GM23338 (cell line): Measurements from ENCODE around the gene CASP10. TPM values are rescaled to one million over a fixed set of nuclear protein-coding genes. Genes with fewer than 3 reads are reported as not detected.

Experiments
- ATAC-seq: fragments of 200-7000 bp; cut with Tn5 transposase; 3 replicates; pipeline ENCODE4 v1.9.1; 2020
- DNase-seq: peaks from one replicate; pipeline ENCODE4 v3.0.0-alpha.2; 2015; ENCODE audit warnings: low spot score
- H2AFZ ChIP-seq: fragments of 200-600 bp; sonication (generic); 2 replicates; pipeline ENCODE4 v1.8.0; 2016; ENCODE audit warnings: antibody characterized with exemption, mild to moderate bottlenecking, moderate library complexity
- H3F3A ChIP-seq: fragments of 200-600 bp; sonication (generic); replicated peaks from 2 replicates; pipeline ENCODE4 v1.8.0; 2017; ENCODE audit warnings: antibody characterized with exemption, mixed run types, low read depth
- H3K27ac ChIP-seq: fragments of 200-600 bp; sonication (generic); 2 replicates; pipeline ENCODE4 v1.6.1; 2016; ENCODE audit warnings: low read depth
- H3K27me3 ChIP-seq: fragments of 200-600 bp; sonication (generic); 2 replicates; pipeline ENCODE4 v1.8.0; 2016; ENCODE audit warnings: mild to moderate bottlenecking, mixed run types, moderate library complexity; ENCODE audit not compliant: insufficient read depth
- H3K36me3 ChIP-seq: fragments of 200-600 bp; sonication (generic); 2 replicates; pipeline ENCODE4 v1.8.0; 2016; ENCODE audit warnings: mild to moderate bottlenecking; ENCODE audit not compliant: insufficient read depth
- H3K4me1 ChIP-seq: fragments of 200-600 bp; sonication (generic); 2 replicates; pipeline ENCODE4 v1.8.0; 2016; ENCODE audit warnings: mild to moderate bottlenecking, moderate library complexity; ENCODE audit not compliant: insufficient read depth
- H3K4me2 ChIP-seq: fragments of 200-600 bp; sonication (generic); 2 replicates; pipeline ENCODE4 v1.7.1; 2017; ENCODE audit warnings: mixed run types
- H3K4me3 ChIP-seq: fragments of 200-600 bp; sonication (generic); 2 replicates; pipeline ENCODE4 v1.6.1; 2016; ENCODE audit warnings: mixed run types
- H3K79me2 ChIP-seq: fragments of 200-600 bp; sonication (generic); replicated peaks from 2 replicates; pipeline ENCODE4 v1.8.0; 2017; ENCODE audit warnings: mild to moderate bottlenecking; ENCODE audit not compliant: insufficient read depth
- H3K9me2 ChIP-seq: fragments of 200-600 bp; sonication (generic); 2 replicates; pipeline ENCODE4 v1.8.0; 2017; ENCODE audit not compliant: insufficient read depth
- H4K20me1 ChIP-seq: fragments of 200-600 bp; sonication (generic); replicated peaks from 2 replicates; pipeline ENCODE4 v1.8.0; 2017; ENCODE audit warnings: mild to moderate bottlenecking; ENCODE audit not compliant: insufficient read depth
- H3K27ac Mint-ChIP-seq: 2 replicates; pipeline ENCODE4 v1.8.0; 2020; ENCODE audit warnings: inconsistent platforms, mild to moderate bottlenecking, moderate library complexity, mixed read lengths
- H3K27me3 Mint-ChIP-seq: 3 replicates; pipeline ENCODE4 v1.8.0; 2022; ENCODE audit warnings: low read depth, mild to moderate bottlenecking, moderate library complexity, mixed read lengths, inconsistent platforms; ENCODE audit not compliant: insufficient read depth, poor library complexity
- H3K36me3 Mint-ChIP-seq: 3 replicates; pipeline ENCODE4 v1.8.0; 2021; ENCODE audit warnings: low read depth, mild to moderate bottlenecking, inconsistent platforms, moderate library complexity, mixed read lengths
- H3K4me1 Mint-ChIP-seq: 3 replicates; pipeline ENCODE4 v1.8.0; 2020; ENCODE audit warnings: mild to moderate bottlenecking, inconsistent platforms, mixed read lengths
- H3K4me3 Mint-ChIP-seq: 3 replicates; pipeline ENCODE4 v1.8.0; 2021; ENCODE audit warnings: moderate library complexity, mild to moderate bottlenecking, inconsistent platforms, mixed read lengths
- H3K9me3 Mint-ChIP-seq: 3 replicates; pipeline ENCODE4 v1.8.0; 2020; ENCODE audit warnings: moderate library complexity, mild to moderate bottlenecking, inconsistent platforms, mixed read lengths
- NANOG ChIP-seq: IDR thresholded peaks from 2 replicates; pipeline ENCODE4 v1.6.1; 2016; ENCODE audit warnings: antibody characterized with exemption, borderline replicate concordance
- STAT1 ChIP-seq: IDR thresholded peaks from one replicate; pipeline ENCODE4 v1.6.1; 2016; ENCODE audit warnings: antibody characterized with exemption; ENCODE audit not compliant: unreplicated experiment
- ZNF114 ChIP-seq: fragments of 250-450 bp; sonication (Bioruptor Pico); IDR thresholded peaks from 2 replicates; pipeline ENCODE4 v1.5.0; 2020; ENCODE audit warnings: mild to moderate bottlenecking, moderate library complexity
- ZNF331 ChIP-seq: fragments of 250-450 bp; sonication (Bioruptor Pico); IDR thresholded peaks from 2 replicates; pipeline ENCODE4 v1.5.0; 2020; ENCODE audit warnings: low read depth, mild to moderate bottlenecking, moderate library complexity
- polyA plus RNA-seq: library from polyadenylated mRNA; unstranded; fragments of >200 nt; fragmentation: Nextera tagmentation; extraction: Ambion mirVana; gene quantifications from 2 replicates; pipeline ENCODE4 v1.2.1, GENCODE V29; 2016
- total RNA-seq: library from RNA; depleted of rRNA; stranded (reverse); fragments of >200 nt; shearing (Covaris generic); gene quantifications from 2 replicates; pipeline ENCODE4 v1.2.3, GENCODE V29; 2014
- TF ChIP-seq, protein P1 (sequence below): IDR thresholded peaks from 2 replicates; pipeline ENCODE4 v1.6.1; 2016; ENCODE audit warnings: antibody characterized with exemption
- TF ChIP-seq, protein P2 (sequence below): fragments of 250-450 bp; sonication (Bioruptor Pico); IDR thresholded peaks from 2 replicates; pipeline ENCODE4 v1.5.0; 2020; ENCODE audit warnings: mild to moderate bottlenecking, moderate library complexity
- TF ChIP-seq, protein P3 (sequence below), 2 experiments: fragments of 200-600 bp in 1 of 2; sonication (generic) in 1 of 2; conservative IDR thresholded peaks; 2 replicates each; pipeline versions ENCODE4 v1.5.1 to v1.6.1; 2016 to 2017; ENCODE audit warnings: antibody characterized with exemption in 2 of 2, low read depth in 2 of 2, mild to moderate bottlenecking in 2 of 2, moderate library complexity in 1 of 2

The CASP10 gene
- total and polyA plus RNA-seq, 2 experiments from 2014 or later: 1.9 to 3.5 TPM

DNA sequence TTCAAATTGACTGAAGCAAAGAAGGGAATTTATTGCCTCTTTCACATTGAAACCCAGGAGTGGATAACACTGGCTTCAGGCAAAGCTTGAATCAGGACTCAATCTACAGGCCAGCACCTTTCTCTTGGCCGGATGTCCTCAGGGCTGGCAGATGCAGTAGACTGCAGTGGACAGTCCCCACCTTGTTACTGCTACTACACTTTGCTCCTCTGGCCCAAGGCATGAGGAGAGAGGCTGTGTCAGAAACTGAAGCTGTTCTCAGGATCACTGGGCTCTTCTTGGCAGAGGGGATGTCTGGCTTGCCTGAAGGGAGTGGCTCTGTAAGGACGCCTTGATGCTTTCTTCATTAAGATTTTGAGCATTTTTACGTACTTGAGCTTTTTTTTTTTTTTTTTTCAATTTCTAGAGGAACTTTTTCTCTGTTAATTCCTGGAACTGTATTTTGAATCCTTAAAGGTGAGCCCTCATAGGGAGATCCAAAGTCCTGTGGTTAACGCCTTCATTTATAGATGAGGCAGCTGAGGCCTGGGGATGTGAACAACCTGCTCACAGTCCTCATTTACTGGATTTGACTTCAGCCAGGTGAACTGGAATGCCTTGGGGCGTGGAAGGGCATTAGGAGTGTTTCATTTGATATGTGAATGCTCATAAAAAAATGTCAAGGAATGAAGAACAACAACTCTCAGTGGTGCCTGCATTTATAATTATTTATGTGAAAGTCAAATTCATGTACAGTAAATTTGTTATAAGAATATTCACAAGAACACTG is 36.6 kb downstream of the CASP10 start:
- H3F3A ChIP-seq: no peaks in the 10 kb centered on the region
- H3K4me1 Mint-ChIP-seq: peaks cover 24% of the 10 kb centered on the region
- no peaks in the 10 kb centered on the region; the same call in 1 of the 3 replicates for H3K9me3 Mint-ChIP-seq
- H3K27me3 ChIP-seq: no peaks in the 10 kb centered on the region
- H2AFZ ChIP-seq: no peak overlapping the region
- H3K4me3 Mint-ChIP-seq: no peak overlapping the region
- peaks cover 10% of the 10 kb centered on the region; the same call in 1 of the 3 replicates for H3K36me3 Mint-ChIP-seq
- DNase-seq (no peak), ATAC-seq (peak; percentile 39)
- H3K4me3 ChIP-seq: no peak overlapping the region
- H3K27ac ChIP-seq: no peak overlapping the region; the same call in 1 of the 2 replicates
- H3K4me2 ChIP-seq: peak overlapping the region; percentile 64; the same call in 1 of the 2 replicates
- H3K36me3 ChIP-seq: no peaks in the 10 kb centered on the region
- peaks cover 19% of the 10 kb centered on the region for H3K4me1 ChIP-seq
- no peak overlapping the region for H3K27ac Mint-ChIP-seq
- no peaks in the 10 kb centered on the region for H3K79me2 ChIP-seq
- H3K9me2 ChIP-seq: no peaks in the 10 kb centered on the region; the same call in 1 of the 2 replicates
- no peaks in the 10 kb centered on the region for H4K20me1 ChIP-seq
- TF ChIP-seq ZNF114 (CRISPR knock-in tag): no peak
- no peak for TF ChIP-seq ZNF331 (CRISPR knock-in tag)
- TF ChIP-seq, protein P1, sequence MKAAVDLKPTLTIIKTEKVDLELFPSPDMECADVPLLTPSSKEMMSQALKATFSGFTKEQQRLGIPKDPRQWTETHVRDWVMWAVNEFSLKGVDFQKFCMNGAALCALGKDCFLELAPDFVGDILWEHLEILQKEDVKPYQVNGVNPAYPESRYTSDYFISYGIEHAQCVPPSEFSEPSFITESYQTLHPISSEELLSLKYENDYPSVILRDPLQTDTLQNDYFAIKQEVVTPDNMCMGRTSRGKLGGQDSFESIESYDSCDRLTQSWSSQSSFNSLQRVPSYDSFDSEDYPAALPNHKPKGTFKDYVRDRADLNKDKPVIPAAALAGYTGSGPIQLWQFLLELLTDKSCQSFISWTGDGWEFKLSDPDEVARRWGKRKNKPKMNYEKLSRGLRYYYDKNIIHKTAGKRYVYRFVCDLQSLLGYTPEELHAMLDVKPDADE: no peak
- no peak for TF ChIP-seq STAT1
- no peaks in the 10 kb centered on the region for H3K27me3 Mint-ChIP-seq

DNA sequence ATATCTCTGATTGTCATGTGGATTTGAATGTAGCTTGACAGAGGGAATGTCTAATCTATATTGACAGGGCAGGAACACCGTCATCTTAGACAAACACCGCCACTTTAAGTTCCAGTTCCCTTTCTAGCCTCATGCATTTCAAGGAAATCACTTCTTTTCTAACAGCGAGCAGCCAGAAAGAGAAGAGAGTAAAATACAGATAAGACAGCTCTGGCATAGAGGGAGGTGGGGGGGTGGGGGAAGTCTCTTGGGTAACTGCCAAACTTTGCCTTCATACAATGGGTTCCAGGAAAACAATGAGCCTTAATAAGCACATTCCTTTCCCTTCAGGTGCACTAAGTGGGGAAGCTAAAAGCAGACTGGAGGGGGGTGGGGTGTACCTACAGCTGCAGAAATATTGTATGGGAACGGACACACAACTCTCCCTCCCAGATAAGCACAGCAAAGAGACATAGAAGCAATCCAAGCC is 37.2 kb downstream of the CASP10 start:
- Histone ChIP-seq H3K27ac (peak overlapping the region; percentile 80), H3K4me3 (0 out of 2 replicates have a peak overlapping the region, but pooled peaks have one; percentile 9), H3K4me2 (peak overlapping the region; percentile 64; the same call in 1 of the 2 replicates), H3K36me3 (no peaks in the 10 kb centered on the region), H3F3A (no peaks in the 10 kb centered on the region), H2AFZ (no peak overlapping the region), H3K9me2 (no peaks in the 10 kb centered on the region; the same call in 1 of the 2 replicates), H4K20me1 (no peaks in the 10 kb centered on the region), H3K79me2 (no peaks in the 10 kb centered on the region), H3K27me3 (no peaks in the 10 kb centered on the region), H3K4me1 (peaks cover 19% of the 10 kb centered on the region)
- ATAC-seq (peak; percentile 88), DNase-seq (peak; percentile 56)
- H3K36me3 Mint-ChIP-seq: peaks cover 10% of the 10 kb centered on the region; the same call in 1 of the 3 replicates
- H3K9me3 Mint-ChIP-seq: no peaks in the 10 kb centered on the region; the same call in 1 of the 3 replicates
- H3K4me3 Mint-ChIP-seq: no peak overlapping the region
- H3K4me1 Mint-ChIP-seq: peaks cover 24% of the 10 kb centered on the region
- H3K27ac Mint-ChIP-seq: no peak overlapping the region
- peaks cover 2% of the 10 kb centered on the region for H3K27me3 Mint-ChIP-seq
- TF ChIP-seq, protein P1: no peak
- TF ChIP-seq STAT1: no peak
- no peak for TF ChIP-seq NANOG
- TF ChIP-seq, protein P2, sequence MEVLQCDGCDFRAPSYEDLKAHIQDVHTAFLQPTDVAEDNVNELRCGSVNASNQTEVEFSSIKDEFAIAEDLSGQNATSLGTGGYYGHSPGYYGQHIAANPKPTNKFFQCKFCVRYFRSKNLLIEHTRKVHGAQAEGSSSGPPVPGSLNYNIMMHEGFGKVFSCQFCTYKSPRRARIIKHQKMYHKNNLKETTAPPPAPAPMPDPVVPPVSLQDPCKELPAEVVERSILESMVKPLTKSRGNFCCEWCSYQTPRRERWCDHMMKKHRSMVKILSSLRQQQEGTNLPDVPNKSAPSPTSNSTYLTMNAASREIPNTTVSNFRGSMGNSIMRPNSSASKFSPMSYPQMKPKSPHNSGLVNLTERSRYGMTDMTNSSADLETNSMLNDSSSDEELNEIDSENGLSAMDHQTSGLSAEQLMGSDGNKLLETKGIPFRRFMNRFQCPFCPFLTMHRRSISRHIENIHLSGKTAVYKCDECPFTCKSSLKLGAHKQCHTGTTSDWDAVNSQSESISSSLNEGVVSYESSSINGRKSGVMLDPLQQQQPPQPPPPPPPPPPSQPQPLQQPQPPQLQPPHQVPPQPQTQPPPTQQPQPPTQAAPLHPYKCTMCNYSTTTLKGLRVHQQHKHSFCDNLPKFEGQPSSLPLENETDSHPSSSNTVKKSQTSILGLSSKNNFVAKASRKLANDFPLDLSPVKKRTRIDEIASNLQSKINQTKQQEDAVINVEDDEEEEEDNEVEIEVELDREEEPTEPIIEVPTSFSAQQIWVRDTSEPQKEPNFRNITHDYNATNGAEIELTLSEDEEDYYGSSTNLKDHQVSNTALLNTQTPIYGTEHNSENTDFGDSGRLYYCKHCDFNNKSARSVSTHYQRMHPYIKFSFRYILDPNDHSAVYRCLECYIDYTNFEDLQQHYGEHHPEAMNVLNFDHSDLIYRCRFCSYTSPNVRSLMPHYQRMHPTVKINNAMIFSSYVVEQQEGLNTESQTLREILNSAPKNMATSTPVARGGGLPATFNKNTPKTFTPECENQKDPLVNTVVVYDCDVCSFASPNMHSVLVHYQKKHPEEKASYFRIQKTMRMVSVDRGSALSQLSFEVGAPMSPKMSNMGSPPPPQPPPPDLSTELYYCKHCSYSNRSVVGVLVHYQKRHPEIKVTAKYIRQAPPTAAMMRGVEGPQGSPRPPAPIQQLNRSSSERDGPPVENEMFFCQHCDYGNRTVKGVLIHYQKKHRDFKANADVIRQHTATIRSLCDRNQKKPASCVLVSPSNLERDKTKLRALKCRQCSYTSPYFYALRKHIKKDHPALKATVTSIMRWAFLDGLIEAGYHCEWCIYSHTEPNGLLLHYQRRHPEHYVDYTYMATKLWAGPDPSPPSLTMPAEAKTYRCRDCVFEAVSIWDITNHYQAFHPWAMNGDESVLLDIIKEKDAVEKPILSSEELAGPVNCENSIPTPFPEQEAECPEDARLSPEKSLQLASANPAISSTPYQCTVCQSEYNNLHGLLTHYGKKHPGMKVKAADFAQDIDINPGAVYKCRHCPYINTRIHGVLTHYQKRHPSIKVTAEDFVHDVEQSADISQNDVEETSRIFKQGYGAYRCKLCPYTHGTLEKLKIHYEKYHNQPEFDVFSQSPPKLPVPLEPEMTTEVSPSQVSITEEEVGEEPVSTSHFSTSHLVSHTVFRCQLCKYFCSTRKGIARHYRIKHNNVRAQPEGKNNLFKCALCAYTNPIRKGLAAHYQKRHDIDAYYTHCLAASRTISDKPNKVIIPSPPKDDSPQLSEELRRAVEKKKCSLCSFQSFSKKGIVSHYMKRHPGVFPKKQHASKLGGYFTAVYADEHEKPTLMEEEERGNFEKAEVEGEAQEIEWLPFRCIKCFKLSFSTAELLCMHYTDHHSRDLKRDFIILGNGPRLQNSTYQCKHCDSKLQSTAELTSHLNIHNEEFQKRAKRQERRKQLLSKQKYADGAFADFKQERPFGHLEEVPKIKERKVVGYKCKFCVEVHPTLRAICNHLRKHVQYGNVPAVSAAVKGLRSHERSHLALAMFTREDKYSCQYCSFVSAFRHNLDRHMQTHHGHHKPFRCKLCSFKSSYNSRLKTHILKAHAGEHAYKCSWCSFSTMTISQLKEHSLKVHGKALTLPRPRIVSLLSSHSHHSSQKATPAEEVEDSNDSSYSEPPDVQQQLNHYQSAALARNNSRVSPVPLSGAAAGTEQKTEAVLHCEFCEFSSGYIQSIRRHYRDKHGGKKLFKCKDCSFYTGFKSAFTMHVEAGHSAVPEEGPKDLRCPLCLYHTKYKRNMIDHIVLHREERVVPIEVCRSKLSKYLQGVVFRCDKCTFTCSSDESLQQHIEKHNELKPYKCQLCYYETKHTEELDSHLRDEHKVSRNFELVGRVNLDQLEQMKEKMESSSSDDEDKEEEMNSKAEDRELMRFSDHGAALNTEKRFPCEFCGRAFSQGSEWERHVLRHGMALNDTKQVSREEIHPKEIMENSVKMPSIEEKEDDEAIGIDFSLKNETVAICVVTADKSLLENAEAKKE (CRISPR knock-in tag): no peak
- TF ChIP-seq, protein P3, sequence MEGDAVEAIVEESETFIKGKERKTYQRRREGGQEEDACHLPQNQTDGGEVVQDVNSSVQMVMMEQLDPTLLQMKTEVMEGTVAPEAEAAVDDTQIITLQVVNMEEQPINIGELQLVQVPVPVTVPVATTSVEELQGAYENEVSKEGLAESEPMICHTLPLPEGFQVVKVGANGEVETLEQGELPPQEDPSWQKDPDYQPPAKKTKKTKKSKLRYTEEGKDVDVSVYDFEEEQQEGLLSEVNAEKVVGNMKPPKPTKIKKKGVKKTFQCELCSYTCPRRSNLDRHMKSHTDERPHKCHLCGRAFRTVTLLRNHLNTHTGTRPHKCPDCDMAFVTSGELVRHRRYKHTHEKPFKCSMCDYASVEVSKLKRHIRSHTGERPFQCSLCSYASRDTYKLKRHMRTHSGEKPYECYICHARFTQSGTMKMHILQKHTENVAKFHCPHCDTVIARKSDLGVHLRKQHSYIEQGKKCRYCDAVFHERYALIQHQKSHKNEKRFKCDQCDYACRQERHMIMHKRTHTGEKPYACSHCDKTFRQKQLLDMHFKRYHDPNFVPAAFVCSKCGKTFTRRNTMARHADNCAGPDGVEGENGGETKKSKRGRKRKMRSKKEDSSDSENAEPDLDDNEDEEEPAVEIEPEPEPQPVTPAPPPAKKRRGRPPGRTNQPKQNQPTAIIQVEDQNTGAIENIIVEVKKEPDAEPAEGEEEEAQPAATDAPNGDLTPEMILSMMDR (conservative IDR thresholded peaks at IDR 0.05; ENCODE audit: low read depth in 2 of 2): no peak
- no peak for TF ChIP-seq ZNF331 (CRISPR knock-in tag)
